Heart left ventricle (tissue), 13 donors: Measurements from ENCODE around the gene LRP1B.

Experiments used
- CTCF ChIP-seq, 12 donors: fragments of 200-600 bp; sonication (generic) in 4 of 12; IDR thresholded peaks; one replicate each; pipeline versions ENCODE4 v1.5.0 to v1.8.0; 2018 to 2022; ENCODE audit warnings: antibody characterized with exemption in 12 of 12, mild to moderate bottlenecking in 5 of 12
- POLR2A ChIP-seq, 2 donors: fragments of 450-650 bp; IDR thresholded peaks; one replicate each; pipeline ENCODE4 v1.6.1; 2017; ENCODE audit warnings: antibody characterized with exemption in 2 of 2, mild to moderate bottlenecking in 2 of 2, moderate library complexity in 2 of 2
- donor health status: ischemic (EF 13 %, LVEDD 7.1; RV severe dilation, severe dysfunction).
- donor health status: DM: no; HTN: yes; CAD: no.
- donor health status: DM: no; HTN: no; CAD: no.
- donor health status: ischemic (EF 25% LVEDD 6.9; RV normal size, moderate dysfunction).
- donor health status: ischemic (EF 25% LVEDD 5.7; RV mildly dilated, moderate dysfunction).
- donor health status: ischemic (EF 35%, LVEDD 5.7; RV mildly dilated, moderate dysfunction).
- donor health status: nonischemic (EF 11% LVEDD 7.7; RV severe dilation, severe dysfunction).
- donor health status: DM: yes; HTN: yes; CAD: no.
- donor health status: PGD.
- donor health status: ischemic (EF 29% LVEDD 5.4; RV normal size, mild dysfunction).
- donor health status: nonischemic (EF 23%, LVEDD 6.1; RV moderate dilation, normal function).

- no peak for TF ChIP-seq CTCF (IDR thresholded peaks at IDR 0.05)
- no peak for TF ChIP-seq POLR2A (IDR thresholded peaks at IDR 0.05)
Measured at GRCh38 chr2:141942006-141942789, 188.6 kb downstream of the LRP1B start.
